MM.1S (cell line): ENCODE measurements around the gene ATG4D.

ENCODE experiments used
- EZH2phosphoT487 ChIP-seq: fragments of 300-600 bp; sonication (generic); IDR thresholded peaks from 2 replicates; pipeline ENCODE4 v1.6.1; 2018; ENCODE audit warnings: antibody characterized with exemption, low read length
- TF ChIP-seq, protein P1 (sequence below): fragments of 300-600 bp; sonication (generic); IDR thresholded peaks from 2 replicates; pipeline ENCODE4 v1.5.1; 2016; ENCODE audit warnings: antibody characterized with exemption, low read length, mixed read lengths

- TF ChIP-seq, protein P1, sequence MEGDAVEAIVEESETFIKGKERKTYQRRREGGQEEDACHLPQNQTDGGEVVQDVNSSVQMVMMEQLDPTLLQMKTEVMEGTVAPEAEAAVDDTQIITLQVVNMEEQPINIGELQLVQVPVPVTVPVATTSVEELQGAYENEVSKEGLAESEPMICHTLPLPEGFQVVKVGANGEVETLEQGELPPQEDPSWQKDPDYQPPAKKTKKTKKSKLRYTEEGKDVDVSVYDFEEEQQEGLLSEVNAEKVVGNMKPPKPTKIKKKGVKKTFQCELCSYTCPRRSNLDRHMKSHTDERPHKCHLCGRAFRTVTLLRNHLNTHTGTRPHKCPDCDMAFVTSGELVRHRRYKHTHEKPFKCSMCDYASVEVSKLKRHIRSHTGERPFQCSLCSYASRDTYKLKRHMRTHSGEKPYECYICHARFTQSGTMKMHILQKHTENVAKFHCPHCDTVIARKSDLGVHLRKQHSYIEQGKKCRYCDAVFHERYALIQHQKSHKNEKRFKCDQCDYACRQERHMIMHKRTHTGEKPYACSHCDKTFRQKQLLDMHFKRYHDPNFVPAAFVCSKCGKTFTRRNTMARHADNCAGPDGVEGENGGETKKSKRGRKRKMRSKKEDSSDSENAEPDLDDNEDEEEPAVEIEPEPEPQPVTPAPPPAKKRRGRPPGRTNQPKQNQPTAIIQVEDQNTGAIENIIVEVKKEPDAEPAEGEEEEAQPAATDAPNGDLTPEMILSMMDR, result no peak
- no peak for TF ChIP-seq EZH2phosphoT487
Observed at GRCh38 chr19:10560154-10560553, 16.4 kb downstream of the ATG4D start.
